ENCODE measurements around the gene TMEM132A. TPM values are rescaled to one million over a fixed set of nuclear protein-coding genes. Genes with fewer than 3 reads are reported as not detected.
A peak's percentile ranks its signal among the peaks of the same experiment; 100 is the strongest.

Gene TMEM132A
- total RNA-seq, 2 experiments from 2014 or later = 1.9 to 2.0 TPM

DNA sequence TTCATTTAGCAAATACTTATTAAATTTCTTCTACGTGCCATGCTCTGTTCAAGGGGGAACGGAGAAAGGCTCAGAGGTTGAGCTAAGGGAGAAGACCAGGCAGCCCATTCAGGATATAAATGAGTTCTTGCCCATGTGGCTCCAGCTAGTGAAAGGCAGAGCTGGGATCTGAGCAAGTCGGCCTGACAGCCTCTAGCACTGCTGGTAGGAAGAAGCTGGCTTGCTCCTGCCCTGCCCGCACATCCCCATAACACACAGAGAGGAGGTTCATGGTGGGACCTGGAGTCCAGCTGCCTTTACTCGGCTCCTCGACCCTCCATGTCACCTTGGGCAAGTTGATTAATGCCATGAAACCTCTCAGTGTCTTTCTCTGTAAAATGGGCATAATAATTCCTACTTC lies 25.8 kb downstream of the TMEM132A start:
- no peaks in the 10 kb centered on the region for H3K36me3 Mint-ChIP-seq (ENCODE audit: low read depth)
- no peak overlapping the region for H3K27ac Mint-ChIP-seq
- ATAC-seq = no peak
- intact Hi-C loops (cut with DNase I, micrococcal nuclease) = loop anchor here in 1 of 2 experiments (2.0 to 10.0 kb wide), 2 partner anchors 35 to 305 kb away; partner anchors contain the start of gene TMEM109
- H3K9me3 Mint-ChIP-seq (ENCODE audit: low read depth) = no peaks in the 10 kb centered on the region
- POLR2A ChIA-PET = interaction anchor here (1.1 kb wide), 1 partner anchor 22 kb away, joined by 4 read pairs; the partner anchor contains the start of gene CD6
- DNase-seq = no peak
- CTCF ChIA-PET = interaction anchor here (0.6 to 0.8 kb wide), 3 partner anchors 23 to 121 kb away, joined by 3 read pairs; no protein-coding TSS in a partner anchor
- H3K4me3 Mint-ChIP-seq = peak overlapping the region; percentile 30
- peaks cover 21% of the 10 kb centered on the region for H3K4me1 Mint-ChIP-seq
- H3K27me3 Mint-ChIP-seq = peaks cover 7% of the 10 kb centered on the region

- peak; percentile 62 for DNase-seq
- ChIA-PET CTCF (no interaction called here), POLR2A (interaction anchor here (0.6 kb wide), 1 partner anchor 1280 kb away, joined by 3 read pairs; no protein-coding TSS in a partner anchor)
- no peaks in the 10 kb centered on the region for H3K9me3 Mint-ChIP-seq (ENCODE audit: low read depth)
- peak overlapping the region; percentile 75 for H3K4me3 Mint-ChIP-seq
- peak; percentile 30 for ATAC-seq
- H3K27me3 Mint-ChIP-seq = peaks cover 7% of the 10 kb centered on the region
- H3K4me1 Mint-ChIP-seq = peaks cover 21% of the 10 kb centered on the region
- H3K36me3 Mint-ChIP-seq (ENCODE audit: low read depth) = no peaks in the 10 kb centered on the region
- intact Hi-C loops (cut with DNase I, micrococcal nuclease) = loop anchor here in 1 of 2 experiments (2.0 to 10.0 kb wide), 2 partner anchors 36 to 304 kb away; partner anchors contain the start of gene TMEM109
- no peak overlapping the region for H3K27ac Mint-ChIP-seq
These were observed 26.8 kb downstream of the TMEM132A start for GRCh38 chr11:60950933-60951605.

GRCh38 chr11:60951606-60951903 lies 27.3 kb downstream of the TMEM132A start:
- CTCF ChIA-PET = no interaction called here

DNA sequence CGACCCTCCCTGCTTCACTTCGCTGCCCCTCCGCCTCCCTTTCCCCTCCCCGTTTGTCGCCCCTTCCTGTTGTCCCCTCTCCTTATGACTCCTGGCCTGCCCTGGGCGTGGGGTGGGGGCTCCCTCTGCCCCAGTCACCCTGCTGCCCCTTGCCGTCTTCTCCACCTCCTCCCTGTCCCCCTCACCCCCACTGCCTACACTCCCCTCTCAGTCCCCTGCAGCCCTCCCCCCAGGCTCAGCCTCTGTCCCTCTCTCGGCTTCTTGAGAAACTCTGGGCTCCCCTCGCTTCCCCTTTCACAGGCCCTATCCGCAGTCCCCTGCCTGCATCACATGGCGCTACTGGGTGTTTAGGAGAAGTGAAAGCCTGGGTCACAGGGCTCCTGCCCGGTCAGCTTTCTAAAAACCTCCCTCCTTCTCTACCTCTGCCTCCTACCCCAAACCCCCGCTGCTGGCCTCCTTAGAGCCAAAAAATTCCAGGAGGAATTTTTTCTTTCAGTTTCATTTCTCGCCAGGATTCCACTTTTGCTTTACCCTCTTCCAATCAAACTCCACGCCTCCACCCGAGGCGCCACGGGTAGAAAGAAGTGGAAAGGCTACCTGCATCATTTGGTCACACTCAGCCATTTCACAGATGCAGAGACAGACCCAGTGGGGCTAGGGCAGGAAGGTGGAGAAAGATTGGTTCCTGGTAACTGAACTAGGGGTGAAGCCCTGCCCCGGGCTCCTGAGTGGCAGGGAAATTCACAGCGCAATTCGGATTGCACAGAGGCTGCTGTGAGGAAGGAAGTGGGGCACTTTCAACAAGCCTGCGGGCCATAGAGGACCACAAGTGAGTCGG lies 27.9 kb downstream of the TMEM132A start, which contains the start of gene SLC15A3:
TSS of gene SLC15A3 (minus strand) at position 273 of the 838 bp plus-strand sequence. CDS start 625 bp downstream, outside the sequence.
- ChIA-PET CTCF (interaction anchor here (1.6 kb wide), 1 partner anchor 15 kb away, joined by 3 read pairs; no protein-coding TSS in a partner anchor), POLR2A (no interaction called here)
- peak within 1 kb of the TSS; percentile 75 for H3K4me3 Mint-ChIP-seq
- ATAC-seq (peak; percentile 71), DNase-seq (peak; percentile 52)
- peaks cover 21% of the 10 kb centered on the region for H3K4me1 Mint-ChIP-seq
- peaks cover 7% of the 10 kb centered on the region for H3K27me3 Mint-ChIP-seq
- no peaks in the 10 kb centered on the region for H3K9me3 Mint-ChIP-seq (ENCODE audit: low read depth)
- intact Hi-C loops (cut with DNase I, micrococcal nuclease) = loop anchor here in 1 of 2 experiments (1.0 to 10.0 kb wide), 3 partner anchors 18 to 303 kb away; partner anchors contain the start of gene TMEM109
- H3K27ac Mint-ChIP-seq = peak within 1 kb of the TSS; percentile 85
- no peaks in the 10 kb centered on the region for H3K36me3 Mint-ChIP-seq (ENCODE audit: low read depth)

More at GRCh38 chr11:60951606-60951903, 27.3 kb downstream of the TMEM132A start:
- Mint-ChIP-seq H3K4me1 (peaks cover 21% of the 10 kb centered on the region), H3K27me3 (peaks cover 7% of the 10 kb centered on the region), H3K9me3 (ENCODE audit: low read depth) (no peaks in the 10 kb centered on the region), H3K4me3 (peak overlapping the region; percentile 75), H3K27ac (peak overlapping the region; percentile 85), H3K36me3 (ENCODE audit: low read depth) (no peaks in the 10 kb centered on the region)
- ATAC-seq (peak; percentile 14), DNase-seq (no peak)
- intact Hi-C loops (cut with DNase I, micrococcal nuclease) = loop anchor here in 1 of 2 experiments (2.0 to 10.0 kb wide), 2 partner anchors 37 to 303 kb away; partner anchors contain the start of gene TMEM109
- POLR2A ChIA-PET = no interaction called here

DNA sequence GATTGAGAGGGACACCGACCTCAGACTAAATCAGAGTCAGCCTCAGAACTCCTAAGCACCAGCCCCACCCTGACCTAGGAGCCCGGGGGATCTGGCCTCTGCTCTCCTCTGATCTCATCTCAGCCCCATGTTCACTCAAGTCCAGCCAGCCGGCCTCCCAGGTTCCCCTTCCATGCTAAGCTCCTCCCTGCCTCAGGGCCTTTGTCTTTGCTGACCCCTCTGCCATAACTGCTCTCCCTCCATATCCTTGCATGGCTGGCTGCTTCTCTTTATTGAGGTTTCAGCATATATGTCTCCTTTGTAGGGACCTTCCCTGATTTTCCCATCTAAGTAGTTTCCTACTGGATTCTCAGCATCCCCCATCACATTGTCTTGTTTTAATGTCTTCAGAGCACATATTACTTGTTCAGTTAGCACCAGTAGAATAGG lies 28.5 kb downstream of the TMEM132A start:
- H3K9me3 Mint-ChIP-seq (ENCODE audit: low read depth) = no peaks in the 10 kb centered on the region
- peaks cover 21% of the 10 kb centered on the region for H3K4me1 Mint-ChIP-seq
- no peak overlapping the region for H3K4me3 Mint-ChIP-seq
- no peak overlapping the region for H3K27ac Mint-ChIP-seq
- ChIA-PET POLR2A (no interaction called here), CTCF (interaction anchor here (1.2 to 1.9 kb wide), 3 partner anchors 8 to 15 kb away, joined by 3 to 5 read pairs (median 3); no protein-coding TSS in a partner anchor)
- intact Hi-C loops (cut with DNase I, micrococcal nuclease) = loop anchor here in 1 of 2 experiments (1.0 to 10.0 kb wide), 2 partner anchors 18 to 302 kb away; no protein-coding TSS in a partner anchor
- peaks cover 7% of the 10 kb centered on the region for H3K27me3 Mint-ChIP-seq
- no peak for ATAC-seq
- H3K36me3 Mint-ChIP-seq (ENCODE audit: low read depth) = no peaks in the 10 kb centered on the region
- DNase-seq = no peak

DNA sequence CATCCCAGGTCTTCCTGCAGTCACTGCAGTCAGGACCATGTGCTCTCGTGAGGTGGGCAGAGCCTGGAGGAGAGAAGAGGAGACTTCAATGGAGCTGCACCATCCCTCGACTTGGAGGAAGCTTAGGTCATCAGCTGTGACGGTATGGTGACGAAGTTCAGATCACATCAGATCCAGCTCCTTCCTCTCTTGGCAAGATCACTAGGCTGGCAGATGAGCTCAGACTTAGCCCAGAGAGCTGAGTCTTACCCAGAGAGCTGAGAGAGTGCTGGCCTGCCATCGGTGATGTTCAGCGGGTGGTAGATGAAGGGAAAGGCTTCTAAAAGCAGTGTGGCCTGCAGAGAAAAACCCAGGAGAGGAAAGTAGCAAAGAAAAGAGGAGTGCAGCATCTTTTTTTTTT lies 29.5 kb downstream of the TMEM132A start:
- ChIA-PET POLR2A (no interaction called here), CTCF (interaction anchor here (0.7 to 1.9 kb wide), 8 partner anchors 9 to 375 kb away, joined by 3 to 5 read pairs (median 3); no protein-coding TSS in a partner anchor)
- Mint-ChIP-seq H3K27me3 (peaks cover 7% of the 10 kb centered on the region), H3K9me3 (ENCODE audit: low read depth) (no peaks in the 10 kb centered on the region), H3K36me3 (ENCODE audit: low read depth) (no peaks in the 10 kb centered on the region), H3K27ac (no peak overlapping the region), H3K4me1 (peaks cover 21% of the 10 kb centered on the region), H3K4me3 (no peak overlapping the region)
- ATAC-seq (no peak), DNase-seq (peak; percentile 4)
- intact Hi-C loops (cut with DNase I, micrococcal nuclease) = loop anchor here in 1 of 2 experiments (10.0 kb wide), 1 partner anchor 301 kb away; no protein-coding TSS in a partner anchor

DNA sequence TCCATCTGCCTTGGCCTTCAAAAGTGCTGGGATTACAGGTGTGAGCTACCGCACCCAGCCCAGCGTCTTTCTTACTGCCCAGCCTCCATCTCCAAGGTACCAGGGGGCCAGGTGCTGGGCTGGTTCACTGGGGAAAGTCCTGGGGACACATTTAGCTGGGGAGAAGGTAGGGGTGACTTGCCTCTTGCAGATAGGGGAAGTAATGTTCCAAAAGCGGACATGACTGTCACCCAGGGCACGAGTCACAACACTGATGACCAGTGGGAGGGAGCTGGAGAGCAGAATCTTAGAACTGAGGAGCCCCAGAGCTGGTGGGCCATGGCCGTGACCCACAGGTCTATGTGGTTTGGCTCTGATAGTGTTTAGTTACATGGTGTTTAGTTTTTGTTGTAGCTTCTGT lies 30.2 kb downstream of the TMEM132A start:
- H3K27ac Mint-ChIP-seq = no peak overlapping the region
- POLR2A ChIA-PET = no interaction called here
- no peaks in the 10 kb centered on the region for H3K36me3 Mint-ChIP-seq (ENCODE audit: low read depth)
- intact Hi-C loops (cut with DNase I, micrococcal nuclease) = loop anchor here in 1 of 2 experiments (10.0 kb wide), 1 partner anchor 300 kb away; no protein-coding TSS in a partner anchor
- H3K9me3 Mint-ChIP-seq (ENCODE audit: low read depth) = no peaks in the 10 kb centered on the region
- CTCF ChIA-PET = interaction anchor here (0.6 to 1.9 kb wide), 7 partner anchors 9 to 1808 kb away, joined by 3 to 6 read pairs (median 3); no protein-coding TSS in a partner anchor
- ATAC-seq = no peak
- peak; percentile 2 for DNase-seq
- H3K27me3 Mint-ChIP-seq = peaks cover 7% of the 10 kb centered on the region
- H3K4me3 Mint-ChIP-seq = no peak overlapping the region
- peaks cover 21% of the 10 kb centered on the region for H3K4me1 Mint-ChIP-seq

DNA sequence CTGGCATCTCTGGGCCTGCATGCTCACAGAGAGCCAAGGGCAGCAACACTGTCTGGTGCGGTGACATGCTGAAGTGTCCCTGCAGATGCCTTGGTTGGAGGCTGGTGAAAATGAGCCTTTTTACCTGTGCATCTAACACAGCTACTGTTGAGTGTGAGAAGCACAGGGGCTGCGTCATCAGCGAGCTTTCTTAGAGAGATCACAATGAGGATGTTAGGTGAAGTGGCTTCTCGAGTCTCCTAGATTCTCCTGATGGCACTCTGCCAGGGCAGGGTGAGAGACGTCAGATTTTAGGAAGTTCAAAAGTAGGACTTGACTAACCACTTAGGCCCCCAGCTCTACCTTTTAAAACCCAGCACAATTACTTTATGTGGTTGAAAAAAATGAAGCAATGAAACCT lies 31.3 kb downstream of the TMEM132A start:
- Mint-ChIP-seq H3K4me1 (peaks cover 17% of the 10 kb centered on the region), H3K36me3 (ENCODE audit: low read depth) (no peaks in the 10 kb centered on the region), H3K27me3 (peaks cover 7% of the 10 kb centered on the region), H3K27ac (no peak overlapping the region), H3K9me3 (ENCODE audit: low read depth) (no peaks in the 10 kb centered on the region), H3K4me3 (no peak overlapping the region)
- CTCF ChIA-PET = interaction anchor here (0.6 to 1.2 kb wide), 3 partner anchors 11 to 124 kb away, joined by 3 to 6 read pairs (median 6); no protein-coding TSS in a partner anchor
- intact Hi-C loops (cut with DNase I, micrococcal nuclease) = loop anchor here in 1 of 2 experiments (10.0 kb wide), 1 partner anchor 299 kb away; no protein-coding TSS in a partner anchor
- DNase-seq = peak; percentile 11
- POLR2A ChIA-PET = no interaction called here
- ATAC-seq = no peak

- ChIA-PET CTCF (no interaction called here), POLR2A (no interaction called here)
- intact Hi-C loops (cut with DNase I, micrococcal nuclease) = loop anchor here in 1 of 2 experiments (10.0 kb wide), 1 partner anchor 298 kb away; no protein-coding TSS in a partner anchor
- Mint-ChIP-seq H3K27ac (no peak overlapping the region), H3K36me3 (ENCODE audit: low read depth) (no peaks in the 10 kb centered on the region), H3K4me1 (peaks cover 10% of the 10 kb centered on the region), H3K9me3 (ENCODE audit: low read depth) (no peaks in the 10 kb centered on the region), H3K4me3 (no peak overlapping the region), H3K27me3 (peaks cover 5% of the 10 kb centered on the region)
- DNase-seq = no peak
- no peak for ATAC-seq
These were observed 32.9 kb downstream of the TMEM132A start for GRCh38 chr11:60957188-60957587.

GRCh38 chr11:60959431-60959830 lies 35.2 kb downstream of the TMEM132A start:
- Mint-ChIP-seq H3K27me3 (no peaks in the 10 kb centered on the region), H3K36me3 (ENCODE audit: low read depth) (no peaks in the 10 kb centered on the region), H3K4me1 (no peaks in the 10 kb centered on the region), H3K9me3 (ENCODE audit: low read depth) (no peaks in the 10 kb centered on the region), H3K27ac (no peak overlapping the region), H3K4me3 (no peak overlapping the region)
- no peak for DNase-seq
- ChIA-PET CTCF (interaction anchor here (1.4 kb wide), 1 partner anchor 9 kb away, joined by 3 read pairs; no protein-coding TSS in a partner anchor), POLR2A (no interaction called here)
- intact Hi-C loops (cut with DNase I, micrococcal nuclease) = loop anchor here in 1 of 2 experiments (10.0 kb wide), 1 partner anchor 295 kb away; no protein-coding TSS in a partner anchor
- ATAC-seq = no peak

DNA sequence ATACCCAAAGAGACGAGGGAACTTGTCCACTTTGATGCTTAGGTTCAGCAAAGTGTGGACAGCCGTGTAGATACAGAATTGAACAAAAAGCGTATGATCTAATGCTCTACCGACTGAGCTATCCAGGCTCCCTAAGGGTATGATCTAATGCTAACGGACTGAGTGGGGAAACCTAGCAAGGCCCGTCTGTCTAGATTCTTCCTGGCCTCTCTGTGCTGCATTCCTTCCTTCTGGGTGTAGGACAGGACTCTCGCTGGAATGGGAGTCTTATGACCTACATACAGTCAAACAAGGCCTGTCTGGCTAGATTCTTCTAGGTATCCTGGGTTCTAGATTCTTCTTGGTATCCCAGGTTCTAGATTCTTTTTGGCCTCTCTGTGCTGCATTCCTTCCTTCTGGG lies 36.1 kb downstream of the TMEM132A start:
- intact Hi-C loops (cut with DNase I, micrococcal nuclease) = no loop called here
- ATAC-seq (no peak), DNase-seq (no peak)
- POLR2A ChIA-PET = no interaction called here
- CTCF ChIA-PET = interaction anchor here (1.4 kb wide), 1 partner anchor 8 kb away, joined by 3 read pairs; no protein-coding TSS in a partner anchor
- Mint-ChIP-seq H3K36me3 (ENCODE audit: low read depth) (no peaks in the 10 kb centered on the region), H3K27me3 (no peaks in the 10 kb centered on the region), H3K27ac (no peak overlapping the region), H3K9me3 (ENCODE audit: low read depth) (no peaks in the 10 kb centered on the region), H3K4me1 (no peaks in the 10 kb centered on the region), H3K4me3 (no peak overlapping the region)

Measured in activated CD4-positive, alpha-beta T cell treated with anti-CD3 and anti-CD28 coated beads for 36 hours (primary cell).